ENCODE data around the gene CTF1.
A peak's percentile ranks its signal among the peaks of the same experiment; 100 is the strongest.

The CTF1 gene

GRCh38 chr16:30941600-30942425 lies 45.4 kb downstream of the CTF1 start:
- DNase-seq (ENCODE audit: low read depth) = peak; percentile 62
- H3K4me3 ChIP-seq (ENCODE audit: low read length) = no peak overlapping the region
- peak; percentile 87 for TF ChIP-seq CTCF (conservative IDR thresholded peaks at IDR 0.05; ENCODE audit: low read length)

DNA sequence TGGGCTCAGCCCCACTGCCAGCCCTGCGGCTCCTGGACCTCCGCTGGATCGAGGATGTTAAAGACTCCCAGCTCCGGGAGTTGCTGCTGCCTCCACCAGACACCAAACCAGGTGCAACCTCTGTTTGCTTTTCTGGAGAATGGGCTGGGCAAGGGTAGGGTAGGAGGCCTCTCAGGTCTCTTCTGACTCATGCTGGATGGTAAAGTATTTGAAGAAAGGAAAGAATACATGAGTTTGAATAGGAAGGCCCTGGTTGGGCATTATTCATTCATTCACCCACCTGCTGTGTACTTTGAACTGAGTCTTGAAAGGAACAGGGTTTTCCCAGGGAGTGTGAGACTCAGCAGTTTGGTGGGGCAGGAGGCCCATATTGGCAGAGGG lies 46.0 kb downstream of the CTF1 start:
- TF ChIP-seq CTCF (conservative IDR thresholded peaks at IDR 0.05; ENCODE audit: low read length) = no peak
- no peak overlapping the region for H3K4me3 ChIP-seq (ENCODE audit: low read length)

DNA sequence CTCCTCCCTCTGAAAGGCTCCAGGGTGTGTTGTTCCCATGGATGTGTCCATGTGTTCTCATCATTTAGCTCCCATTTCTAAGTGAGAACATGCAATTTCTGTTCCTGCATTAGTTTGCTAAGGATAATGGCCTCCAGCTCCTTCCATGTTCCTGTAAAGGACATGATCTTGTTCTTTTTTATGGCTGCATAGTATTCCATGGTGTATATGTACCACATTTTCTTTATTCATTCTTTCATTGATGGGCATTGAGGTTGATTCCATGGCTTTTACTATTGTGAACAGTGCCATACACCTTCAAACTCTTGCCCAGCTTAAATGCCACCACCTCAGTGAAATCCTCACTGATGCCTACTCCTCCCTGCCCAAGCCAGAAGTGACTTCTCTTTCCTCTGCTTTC lies 47.9 kb downstream of the CTF1 start:
- no peak overlapping the region for H3K4me3 ChIP-seq (ENCODE audit: low read length)
- no peak for DNase-seq (ENCODE audit: low read depth)
- no peak for TF ChIP-seq CTCF (conservative IDR thresholded peaks at IDR 0.05; ENCODE audit: low read length)

More for the DNA sequence above, 46.0 kb downstream of the CTF1 start:
- no peak for DNase-seq (ENCODE audit: low read depth)

GRCh38 chr16:30946671-30947540 lies 50.5 kb downstream of the CTF1 start:
- no peak overlapping the region for H3K4me3 ChIP-seq (ENCODE audit: low read length)
- no peak for DNase-seq (ENCODE audit: low read depth)
- no peak for TF ChIP-seq CTCF (conservative IDR thresholded peaks at IDR 0.05; ENCODE audit: low read length)

DNA sequence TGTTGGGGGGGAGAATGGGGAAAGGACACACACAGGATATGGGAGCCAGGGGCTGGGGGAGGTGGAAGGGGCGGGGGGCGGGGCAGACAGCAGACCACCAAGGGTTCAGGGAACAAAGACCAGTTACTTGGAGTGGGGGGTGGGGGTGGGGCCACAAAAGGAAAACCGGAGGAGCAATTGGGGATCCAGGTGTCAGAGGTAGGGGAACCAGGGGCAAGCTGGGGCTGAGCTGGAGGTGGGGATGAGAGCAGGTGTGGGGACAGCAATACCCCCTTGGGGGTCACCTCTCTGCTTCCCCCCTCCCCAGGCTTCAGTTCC lies 51.1 kb downstream of the CTF1 start:
- TF ChIP-seq CTCF (conservative IDR thresholded peaks at IDR 0.05; ENCODE audit: low read length) = no peak
- H3K4me3 ChIP-seq (ENCODE audit: low read length) = no peak overlapping the region
- no peak for DNase-seq (ENCODE audit: low read depth)

DNA sequence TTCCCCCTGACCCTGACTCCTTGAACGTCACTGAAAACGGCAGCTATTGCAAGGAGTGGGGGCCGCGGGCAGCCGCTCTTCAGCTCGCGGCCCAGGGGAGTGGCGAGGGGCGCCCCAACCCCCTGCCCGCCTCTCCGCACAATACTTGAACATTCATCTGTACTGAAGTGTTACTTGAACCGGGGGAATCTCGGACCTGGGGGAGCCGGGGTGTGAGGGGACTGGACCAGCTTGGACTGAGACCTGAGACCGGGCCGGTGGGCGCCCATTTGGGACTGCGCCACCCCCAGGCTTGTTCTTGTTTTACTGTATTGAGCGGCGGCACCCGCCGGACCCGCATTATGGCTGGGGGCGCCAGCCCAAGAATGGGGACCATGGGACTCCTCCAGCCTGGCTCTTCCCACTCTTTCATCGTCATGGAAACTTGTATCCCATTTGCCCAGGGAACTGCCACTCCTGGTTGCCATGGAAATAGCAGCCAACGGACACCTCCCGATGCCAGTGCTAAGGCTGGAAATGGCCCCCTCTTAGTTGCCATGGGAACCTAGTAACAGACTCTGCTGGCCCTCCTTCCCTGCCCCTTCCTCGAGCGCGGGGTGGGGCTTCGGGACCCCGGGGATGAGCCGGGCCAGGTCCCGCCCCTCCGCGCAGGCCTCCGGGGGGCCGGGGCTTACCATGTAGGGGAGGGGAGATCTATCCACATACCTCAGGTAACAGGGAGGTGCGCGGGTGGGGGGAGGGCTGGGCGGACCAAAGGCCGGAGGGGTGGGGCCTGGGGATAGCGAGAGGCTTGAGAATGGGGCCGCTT lies 51.6 kb downstream of the CTF1 start:
- peak; percentile 96 for DNase-seq (ENCODE audit: low read depth)
- H3K4me3 ChIP-seq (ENCODE audit: low read length) = peak overlapping the region; percentile 70
- no peak for TF ChIP-seq CTCF (conservative IDR thresholded peaks at IDR 0.05; ENCODE audit: low read length)
